GM21717 (cell line): ENCODE measurements around the gene STAC.
"Not testable (repeated sequence)": the region's sequence is repeated elsewhere in the genome, so short reads cannot be mapped to it uniquely, and the experiment has no call there.

ENCODE experiments used
- ATAC-seq: cut with Tn5 transposase; IDR thresholded peaks from one replicate; pipeline ENCODE4 v1.9.1; 2021; ENCODE audit warnings: mild to moderate bottlenecking, moderate library complexity; ENCODE audit not compliant: unreplicated experiment

The STAC gene

GRCh38 chr3:36476286-36476942, 96.1 kb downstream of the STAC start:
- no peak for ATAC-seq

GRCh38 chr3:36477655-36478054, 97.4 kb downstream of the STAC start:
- ATAC-seq, result no peak

- no peak for ATAC-seq
Observed at GRCh38 chr3:36480911-36481648, 100.8 kb downstream of the STAC start.

- no peak for ATAC-seq
Observed at GRCh38 chr3:36482256-36482655, 102.0 kb downstream of the STAC start.

- ATAC-seq, result no peak
Observed at GRCh38 chr3:36482880-36483279, 102.6 kb downstream of the STAC start.

GRCh38 chr3:36483709-36484108, 103.4 kb downstream of the STAC start:
- ATAC-seq, result no peak

- ATAC-seq, result no peak
Observed at GRCh38 chr3:36484386-36484785, 104.1 kb downstream of the STAC start.

GRCh38 chr3:36486009-36486795, 105.9 kb downstream of the STAC start:
- no peak for ATAC-seq

- no peak for ATAC-seq
Observed at GRCh38 chr3:36487616-36488015, 107.3 kb downstream of the STAC start.

GRCh38 chr3:36488077-36488789, 107.9 kb downstream of the STAC start:
- no peak for ATAC-seq

GRCh38 chr3:36489101-36489500, 108.8 kb downstream of the STAC start:
- no peak for ATAC-seq

GRCh38 chr3:36489679-36490425, 109.5 kb downstream of the STAC start:
- ATAC-seq, result no peak

GRCh38 chr3:36493051-36493450, 112.7 kb downstream of the STAC start:
- ATAC-seq, result no peak

GRCh38 chr3:36494461-36495109, 114.3 kb downstream of the STAC start:
- no peak for ATAC-seq

GRCh38 chr3:36496684-36497633, 116.7 kb downstream of the STAC start:
- no peak for ATAC-seq

GRCh38 chr3:36500053-36500452, 119.7 kb downstream of the STAC start:
- not testable (repeated sequence) for ATAC-seq

GRCh38 chr3:36501616-36502015, 121.3 kb downstream of the STAC start:
- no peak for ATAC-seq

- ATAC-seq, result no peak
Observed at GRCh38 chr3:36505393-36505792, 125.1 kb downstream of the STAC start.
